A549 (cell line): ENCODE results near the gene MGLL. TPM values are rescaled to one million over a fixed set of nuclear protein-coding genes. Genes with fewer than 3 reads are reported as not detected.

ENCODE experiments used
- ATAC-seq, 2 experiments: fragments of 200-7000 bp in 1 of 2; fragments of >200 bp in 1 of 2; cut with Nextera tagmentation in 1 of 2; cut with Tn5 transposase in 1 of 2; 3 replicates each; pipeline versions ENCODE4 v1.8.0 to v1.9.1; 2018 to 2020; ENCODE audit warnings: mild to moderate bottlenecking in 1 of 2, moderate library complexity in 1 of 2
- CTCF ChIA-PET: fragments of 300-600 bp; sonication (Branson Sonifier 250); formaldehyde crosslinking; extraction: SDS; loops from one replicate; lab custom pipeline; 2021; ENCODE audit warnings: antibody characterized with exemption, inconsistent platforms; lab: Yijun Ruan, JAX
- POLR2A ChIA-PET: fragments of 350-600 bp; formaldehyde crosslinking; extraction: SDS; loops from one replicate; lab custom pipeline; 2021; ENCODE audit warnings: antibody characterized with exemption, inconsistent platforms; lab: Yijun Ruan, JAX
- DNase-seq, 2 experiments: peaks; one replicate each; pipeline versions ENCODE4 v3.0.0 to v3.0.0-alpha.2; 2011 to 2016; ENCODE audit warnings: low read depth in 1 of 2, low spot score in 1 of 2
- FAIRE-seq: peaks from 2 replicates; lab custom pipeline; 2011; peaks lifted over from hg19 to GRCh38; lab: Jason Lieb, UNC
- H3K27ac ChIP-seq, 2 experiments: fragments of >200 bp; sonication (Bioruptor Twin); formaldehyde crosslinking; 3 replicates each; pipeline ENCODE4 v1.5.1; 2016 to 2017
- H3K4me1 ChIP-seq: fragments of >200 bp; sonication (Bioruptor Twin); formaldehyde crosslinking; 3 replicates; pipeline ENCODE4 v1.6.1; 2016
- H3K4me2 ChIP-seq: fragments of >200 bp; sonication (Bioruptor Twin); formaldehyde crosslinking; 3 replicates; pipeline ENCODE4 v1.6.1; 2016
- H3K4me3 ChIP-seq: fragments of >200 bp; sonication (Bioruptor Twin); formaldehyde crosslinking; 3 replicates; pipeline ENCODE4 v1.5.1; 2016
- H3K9me3 ChIP-seq: fragments of >200 bp; sonication (Bioruptor Twin); formaldehyde crosslinking; 3 replicates; pipeline ENCODE4 v1.6.1; 2016
- BHLHE40 ChIP-seq: IDR thresholded peaks from 2 replicates; pipeline ENCODE4 v1.6.1; 2012; ENCODE audit warnings: low read depth, low read length, inconsistent platforms
- CBX8 ChIP-seq: fragments of 200-600 bp; sonication (generic); IDR thresholded peaks from 2 replicates; pipeline ENCODE4 v1.6.1; 2016
- EHF ChIP-seq: fragments of 250-450 bp; sonication (Bioruptor Pico); IDR thresholded peaks from 2 replicates; pipeline ENCODE4 v1.5.0; 2020; ENCODE audit warnings: mild to moderate bottlenecking
- ELK1 ChIP-seq: fragments of 150-350 bp; IDR thresholded peaks from 2 replicates; pipeline ENCODE4 v1.6.1; 2014; ENCODE audit warnings: low read depth, mild to moderate bottlenecking, low read length
- ESRRA ChIP-seq: fragments of 150-350 bp; IDR thresholded peaks from 2 replicates; pipeline ENCODE4 v1.6.1; 2014; ENCODE audit warnings: mild to moderate bottlenecking, low read length, borderline replicate concordance
- FOSL2 ChIP-seq, 2 experiments: fragments of 450-650 bp in 1 of 2; fragments of >200 bp in 1 of 2; sonication (Bioruptor Twin) in 1 of 2; formaldehyde crosslinking; IDR thresholded peaks; 2 replicates each; pipeline versions ENCODE4 v1.5.0 to v1.6.1; 2016 to 2020; ENCODE audit warnings: mild to moderate bottlenecking in 1 of 2, moderate library complexity in 1 of 2
- GATA3 ChIP-seq: IDR thresholded peaks from 2 replicates; pipeline ENCODE4 v1.6.1; 2012; ENCODE audit warnings: borderline replicate concordance
- JUNB ChIP-seq: fragments of >200 bp; sonication (Bioruptor Twin); formaldehyde crosslinking; IDR thresholded peaks from 2 replicates; pipeline ENCODE4 v1.6.1; 2016
- NPAS2 ChIP-seq: fragments of 250-450 bp; sonication (Bioruptor Pico); IDR thresholded peaks from 2 replicates; pipeline ENCODE4 v1.8.0; 2022; ENCODE audit warnings: mild to moderate bottlenecking, moderate library complexity, borderline replicate concordance
- PHF8 ChIP-seq: fragments of 200-600 bp; sonication (generic); IDR thresholded peaks from 2 replicates; pipeline ENCODE4 v1.6.1; 2016; ENCODE audit warnings: low read depth, mild to moderate bottlenecking, antibody characterized with exemption, moderate library complexity, borderline replicate concordance
- SMC3 ChIP-seq: fragments of >200 bp; sonication (Bioruptor Twin); formaldehyde crosslinking; IDR thresholded peaks from 3 replicates; pipeline ENCODE4 v1.6.1; 2018; ENCODE audit warnings: inconsistent platforms
- TFCP2L1 ChIP-seq: fragments of 250-450 bp; sonication (Bioruptor Pico); IDR thresholded peaks from 2 replicates; pipeline ENCODE4 v1.5.0; 2021; ENCODE audit warnings: mild to moderate bottlenecking
- ZC3H11A ChIP-seq: fragments of 450-650 bp; IDR thresholded peaks from 2 replicates; pipeline ENCODE4 v1.6.1; 2014; ENCODE audit warnings: antibody characterized with exemption, mild to moderate bottlenecking
- ZNF302 ChIP-seq: fragments of 250-450 bp; sonication (Bioruptor Pico); IDR thresholded peaks from 2 replicates; pipeline ENCODE4 v1.9.0; 2021; ENCODE audit warnings: inconsistent platforms, mild to moderate bottlenecking, moderate library complexity
- WGBS: methylation state at CpG from one replicate; pipeline ENCODE4 v1.1.6; 2017; ENCODE audit errors: missing lambda C conversion rate; 5-methylcytosine and 5-hydroxymethylcytosine counted together
- polyA plus RNA-seq, 4 experiments: library from polyadenylated mRNA; depleted of rRNA in 3 of 4; stranded (reverse); fragments of >200 nt; fragmentation: RNase III in 1 of 4; extraction: RNeasy Plus Mini Kit Qiagen cat#74134 plus additional on column Dnase treatment in 1 of 4; gene quantifications; 2 replicates in 3 of 4; 3 replicates in 1 of 4; pipeline ENCODE4 v1.2.3, GENCODE V29; 2011 to 2017
- TF ChIP-seq, protein P1 (sequence below): IDR thresholded peaks from 2 replicates; pipeline ENCODE4 v1.6.1; 2012

MGLL gene
- polyA plus RNA-seq, 2 of the 4 experiments (the other 2 are of a cell fraction), result 38.5 to 41.5 TPM

DNA sequence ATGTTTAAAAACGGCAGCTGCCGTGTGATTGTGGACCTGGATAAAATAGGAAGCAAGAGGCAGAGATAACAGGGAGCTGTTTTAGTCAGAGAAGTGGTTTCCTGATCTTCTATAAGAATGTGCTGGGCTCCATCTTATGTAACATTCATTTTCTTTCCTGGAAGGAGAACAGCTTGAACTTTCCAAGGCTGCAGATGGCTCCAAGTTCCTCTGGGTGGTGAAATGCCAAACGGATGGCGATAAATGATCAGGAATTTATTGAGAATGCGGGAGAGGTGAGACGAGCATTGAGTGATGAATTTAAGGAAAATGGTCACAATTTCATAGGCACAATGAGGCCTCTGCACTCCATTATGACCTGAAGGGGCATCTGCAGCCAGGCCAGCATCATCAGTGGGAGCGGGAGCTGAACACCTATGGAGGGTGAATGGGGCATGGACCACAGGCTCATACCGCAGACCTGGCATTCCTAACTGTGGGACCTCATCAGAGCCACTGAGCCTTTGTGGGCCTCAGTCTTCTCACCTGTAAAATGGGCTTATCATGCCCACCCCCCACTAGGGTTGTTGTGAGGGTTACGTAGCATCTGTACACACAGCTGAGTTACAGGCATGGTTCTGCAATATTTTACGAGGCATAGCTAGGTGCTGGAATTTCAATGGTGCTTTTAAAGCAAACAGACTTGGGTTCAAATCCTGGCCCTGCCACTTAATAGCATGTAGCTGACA, 17.1 kb downstream of the MGLL start:
- Histone ChIP-seq H3K4me1 (peaks cover 36% of the 10 kb centered on the region), H3K27ac (peak overlapping the region; percentile 59 to 81; a peak in 5 of 6 replicates)

DNA sequence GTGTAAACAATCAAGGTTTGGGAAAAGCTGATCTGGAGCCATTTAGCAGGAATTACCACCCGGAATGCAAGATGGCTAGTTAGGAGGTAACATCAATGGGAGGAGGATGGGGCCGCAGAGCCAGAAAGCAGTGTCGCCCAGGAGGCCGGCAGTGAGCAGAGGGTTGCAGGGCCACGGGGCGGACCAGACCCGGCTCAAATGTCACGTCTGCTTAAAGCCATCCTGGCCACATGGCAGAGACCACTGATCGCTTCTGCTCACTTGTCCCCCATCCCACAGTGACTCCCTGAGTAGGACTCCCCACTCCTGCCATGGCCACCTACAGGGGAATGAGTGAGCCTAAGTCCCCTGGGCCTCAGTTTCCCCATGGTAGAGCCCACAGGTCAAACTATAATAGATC, 18.2 kb downstream of the MGLL start:
- FAIRE-seq, result no peak

More for the DNA sequence above, 17.1 kb downstream of the MGLL start:
- ATAC-seq, result no peak
- ChIA-PET POLR2A (no interaction called here), CTCF (no interaction called here)
- DNase-seq, result no peak
- Histone ChIP-seq H3K4me3 (no peak overlapping the region), H3K4me2 (no peak overlapping the region)
- TF ChIP-seq ELK1 (no peak), SMC3 (no peak)
- TF ChIP-seq, all 56 proteins: peak for 0
- no peak for FAIRE-seq
- peaks cover 6% of the 10 kb centered on the region; the same call in 1 of the 3 replicates for H3K9me3 ChIP-seq
- 92% methylated on average over 10 of the region's 10 CpGs for WGBS

DNA sequence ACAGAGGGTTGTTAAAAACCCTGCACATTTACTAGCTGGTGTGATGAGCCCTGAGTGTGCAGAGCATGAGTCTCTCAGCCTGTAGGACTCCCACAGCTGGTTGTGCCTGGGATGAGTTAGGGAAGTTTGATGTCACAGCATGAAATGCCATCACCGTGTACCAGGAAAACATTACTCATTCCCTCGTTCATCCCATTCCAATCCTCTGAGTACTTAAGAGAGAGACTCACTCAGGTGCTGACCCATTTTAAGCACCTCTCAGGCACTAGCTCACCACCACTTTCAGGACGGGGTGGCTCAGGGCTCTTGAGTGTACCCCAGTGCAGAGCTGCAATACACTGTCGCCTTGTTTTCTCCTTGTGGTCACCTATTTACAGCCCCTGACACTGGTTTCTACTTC, 18.7 kb downstream of the MGLL start:
- CTCF ChIA-PET, result interaction anchor here (1.1 to 1.3 kb wide), 2 partner anchors 11 to 17 kb away, joined by 3 read pairs; no protein-coding TSS in a partner anchor
- Histone ChIP-seq H3K4me3 (no peak overlapping the region), H3K27ac (peak overlapping the region; percentile 59 to 81), H3K4me1 (peaks cover 52% of the 10 kb centered on the region), H3K4me2 (peak overlapping the region; percentile 51), H3K9me3 (peaks cover 7% of the 10 kb centered on the region; the same call in 1 of the 3 replicates)
- FAIRE-seq, result no peak
- TF ChIP-seq FOSL2 (IDR thresholded peaks at IDR 0.05), result peak; percentile 72
- peak; percentile 71 for TF ChIP-seq FOSL2 (CRISPR knock-in tag; IDR thresholded peaks at IDR 0.05)
- TF ChIP-seq, protein P1, sequence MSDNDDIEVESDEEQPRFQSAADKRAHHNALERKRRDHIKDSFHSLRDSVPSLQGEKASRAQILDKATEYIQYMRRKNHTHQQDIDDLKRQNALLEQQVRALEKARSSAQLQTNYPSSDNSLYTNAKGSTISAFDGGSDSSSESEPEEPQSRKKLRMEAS, result peak; percentile 43
- TF ChIP-seq GATA3, result peak; percentile 27; the same call in 1 of the 2 replicates
- peak; percentile 62 for TF ChIP-seq JUNB
- no peak for TF ChIP-seq ZC3H11A
- 19% methylated on average over 4 of the region's 4 CpGs for WGBS
- POLR2A ChIA-PET, result no interaction called here
- ATAC-seq, result peak; percentile 81 to 92
- DNase-seq, result peak; percentile 78 to 81

More for the DNA sequence above, 18.2 kb downstream of the MGLL start:
- peak overlapping the region; percentile 51 for H3K4me2 ChIP-seq
- TF ChIP-seq CBX8, result no peak
- H3K4me3 ChIP-seq, result no peak overlapping the region
- H3K9me3 ChIP-seq, result peaks cover 7% of the 10 kb centered on the region; the same call in 1 of the 3 replicates
- DNase-seq, result no peak
- ChIA-PET CTCF (interaction anchor here (1.1 kb wide), 1 partner anchor 17 kb away, joined by 3 read pairs; no protein-coding TSS in a partner anchor), POLR2A (no interaction called here)
- H3K4me1 ChIP-seq, result peaks cover 46% of the 10 kb centered on the region
- ATAC-seq, result no peak
- peak overlapping the region; percentile 59 to 81 for H3K27ac ChIP-seq
- WGBS, result 88% methylated on average over 9 of the region's 9 CpGs

DNA sequence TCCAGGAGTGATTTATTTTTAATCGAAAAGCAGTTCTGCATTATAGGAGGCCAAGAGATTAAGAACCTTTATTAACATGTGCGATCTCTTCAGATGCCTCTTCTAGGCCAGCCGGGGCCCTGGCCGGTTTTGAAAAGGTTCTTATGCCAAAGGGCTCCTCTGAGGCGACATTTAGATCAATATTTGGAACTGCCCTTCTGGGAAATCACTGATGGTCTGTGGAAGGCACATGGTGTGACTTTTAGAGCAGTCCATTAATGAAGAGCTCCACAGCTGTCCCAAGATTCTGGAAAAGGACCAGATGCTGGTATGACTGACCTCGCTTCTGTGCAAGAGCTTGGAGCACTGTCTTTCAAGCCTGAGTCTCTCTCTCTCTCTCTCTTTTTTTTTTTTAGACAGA, 19.7 kb downstream of the MGLL start:
- TF ChIP-seq EHF (no peak), ZNF302 (CRISPR knock-in tag) (no peak), PHF8 (no peak), GATA3 (no peak), TFCP2L1 (no peak), ZC3H11A (no peak), NPAS2 (no peak), ESRRA (no peak), BHLHE40 (no peak)
- TF ChIP-seq, protein P1, result no peak
- Histone ChIP-seq H3K9me3 (peaks cover 7% of the 10 kb centered on the region; the same call in 1 of the 3 replicates), H3K4me1 (peaks cover 62% of the 10 kb centered on the region), H3K4me3 (no peak overlapping the region), H3K4me2 (peak overlapping the region; percentile 51; the same call in 2 of the 3 replicates), H3K27ac (peak overlapping the region; percentile 59 to 81)
- no peak for FAIRE-seq
- WGBS, result 90% methylated on average over 6 of the region's 6 CpGs
- no peak for DNase-seq
- ChIA-PET POLR2A (no interaction called here), CTCF (interaction anchor here (1.3 kb wide), 1 partner anchor 10 kb away, joined by 3 read pairs; no protein-coding TSS in a partner anchor)
- no peak for ATAC-seq
